BJ (cell line): ENCODE data around the gene PIAS4. TPM values are rescaled to one million over a fixed set of nuclear protein-coding genes. Genes with fewer than 3 reads are reported as not detected.

Source experiments
- CTCF ChIA-PET: fragments of 350-600 bp; formaldehyde crosslinking; extraction: SDS; loops from one replicate; lab custom pipeline; 2021; ENCODE audit warnings: antibody characterized with exemption, inconsistent platforms; lab: Yijun Ruan, JAX
- POLR2A ChIA-PET: fragments of 300-600 bp; sonication (Branson Sonifier 250); formaldehyde crosslinking; extraction: SDS; loops from one replicate; lab custom pipeline; 2021; ENCODE audit warnings: antibody characterized with exemption; lab: Charles Lee
- DNase-seq: peaks from one replicate; pipeline ENCODE4 v3.0.0-alpha.2; 2011; ENCODE audit warnings: low read depth
- H3K27me3 ChIP-seq: 2 replicates; pipeline ENCODE4 v1.6.0; 2011; ENCODE audit warnings: low read length; ENCODE audit not compliant: control insufficient read depth, insufficient read depth
- H3K36me3 ChIP-seq: 2 replicates; pipeline ENCODE4 v1.5.1; 2011; ENCODE audit warnings: low read length; ENCODE audit not compliant: control insufficient read depth, insufficient read depth
- H3K4me3 ChIP-seq: 2 replicates; pipeline ENCODE4 v1.5.1; 2011; ENCODE audit warnings: low read depth, mild to moderate bottlenecking, control low read depth, low read length
- CTCF ChIP-seq: IDR thresholded peaks from 2 replicates; pipeline ENCODE4 v1.5.1; 2011; ENCODE audit warnings: low read depth, mild to moderate bottlenecking, control low read depth, inconsistent platforms, low read length, moderate library complexity; ENCODE audit not compliant: insufficient read depth
- polyA plus RNA-seq: library from polyadenylated mRNA; depleted of rRNA; stranded (reverse); fragments of >200 nt; gene quantifications from 2 replicates; pipeline ENCODE4 v1.2.3, GENCODE V29; 2011

Gene PIAS4
- polyA plus RNA-seq, 1 experiment = 18.2 TPM

GRCh38 chr19:3981736-3982681 is 25.5 kb upstream of the PIAS4 start:
- POLR2A ChIA-PET = interaction anchor here (0.6 to 1.9 kb wide), 3 partner anchors 11 to 13 kb away, joined by 3 to 9 read pairs (median 4); partner anchors contain the start of gene DAPK3
- CTCF ChIA-PET = interaction anchor here (0.9 to 2.6 kb wide), 3 partner anchors 10 to 13 kb away, joined by 3 to 10 read pairs (median 3); no protein-coding TSS in a partner anchor
- no peak overlapping the region for H3K4me3 ChIP-seq

GRCh38 chr19:3982701-3983541 is 24.6 kb upstream of the PIAS4 start:
- ChIA-PET POLR2A (interaction anchor here (0.6 to 1.9 kb wide), 2 partner anchors 12 to 14 kb away, joined by 3 to 9 read pairs; partner anchors contain the start of gene DAPK3), CTCF (interaction anchor here (0.9 to 2.6 kb wide), 4 partner anchors 10 to 221 kb away, joined by 3 to 10 read pairs (median 6); partner anchors contain the start of gene DAPK3)
- TF ChIP-seq CTCF = no peak
- DNase-seq = no peak
- Histone ChIP-seq H3K27me3 (no peaks in the 10 kb centered on the region), H3K4me3 (peak overlapping the region; percentile 68), H3K36me3 (peaks cover 58% of the 10 kb centered on the region)

More at GRCh38 chr19:3981736-3982681, 25.5 kb upstream of the PIAS4 start:
- DNase-seq = no peak
- Histone ChIP-seq H3K27me3 (no peaks in the 10 kb centered on the region), H3K36me3 (peaks cover 67% of the 10 kb centered on the region)
- no peak for TF ChIP-seq CTCF

- Histone ChIP-seq H3K4me3 (peak overlapping the region; percentile 68), H3K36me3 (peaks cover 54% of the 10 kb centered on the region), H3K27me3 (no peaks in the 10 kb centered on the region)
- POLR2A ChIA-PET = interaction anchor here (1.7 to 2.5 kb wide), 2 partner anchors 13 to 15 kb away, joined by 6 to 18 read pairs; partner anchors contain the start of gene DAPK3
- CTCF ChIA-PET = interaction anchor here (1.4 to 2.6 kb wide), 3 partner anchors 12 to 220 kb away, joined by 4 to 10 read pairs (median 8); partner anchors contain the start of gene DAPK3
- DNase-seq = no peak
- no peak for TF ChIP-seq CTCF
Measured at GRCh38 chr19:3983542-3983914, 24.0 kb upstream of the PIAS4 start.

GRCh38 chr19:3983936-3984583 is 23.5 kb upstream of the PIAS4 start:
- no peak for TF ChIP-seq CTCF

More at GRCh38 chr19:3983936-3984583, 23.5 kb upstream of the PIAS4 start:
- Histone ChIP-seq H3K36me3 (peaks cover 52% of the 10 kb centered on the region), H3K27me3 (no peaks in the 10 kb centered on the region), H3K4me3 (peak overlapping the region; percentile 68)
- POLR2A ChIA-PET = interaction anchor here (1.7 to 2.5 kb wide), 2 partner anchors 13 to 15 kb away, joined by 6 to 18 read pairs; partner anchors contain the start of gene DAPK3
- CTCF ChIA-PET = interaction anchor here (1.4 to 2.6 kb wide), 5 partner anchors 12 to 220 kb away, joined by 4 to 10 read pairs (median 8); partner anchors contain the start of gene DAPK3
- no peak for DNase-seq
